Breast epithelium (tissue), 4 donors: ENCODE data around the gene SIVA1. TPM values are rescaled to one million over a fixed set of nuclear protein-coding genes. Genes with fewer than 3 reads are reported as not detected.

Experiments
- DNase-seq, 2 donors: peaks; one replicate each; pipeline ENCODE4 v3.0.0-alpha.2; 2019; ENCODE audit warnings: low spot score in 2 of 2
- H3K27ac ChIP-seq, 2 donors: fragments of 200-600 bp; sonication (generic) in 1 of 2; one replicate each; pipeline ENCODE4 v1.5.1; 2016 to 2019; ENCODE audit warnings: mild to moderate bottlenecking in 1 of 2
- H3K27me3 ChIP-seq, 2 donors: fragments of 200-600 bp; sonication (generic) in 1 of 2; one replicate each; pipeline versions ENCODE4 v1.5.1 to v1.6.0; 2017 to 2019; ENCODE audit warnings: control low read depth in 1 of 2, mild to moderate bottlenecking in 1 of 2
- H3K36me3 ChIP-seq: fragments of 200-600 bp; one replicate; pipeline ENCODE4 v1.5.1; 2019
- H3K4me1 ChIP-seq, 2 donors: fragments of 200-600 bp; sonication (generic); one replicate each; pipeline ENCODE4 v1.5.1; 2016 to 2019; ENCODE audit warnings: control low read depth in 1 of 2
- H3K4me3 ChIP-seq, 3 donors: fragments of 200-600 bp; sonication (generic); 1 replicate in 2 of 3; 2 replicates in 1 of 3; pipeline ENCODE4 v1.5.1; 2016 to 2019; ENCODE audit warnings: mild to moderate bottlenecking in 3 of 3, moderate library complexity in 2 of 3
- H3K9me3 ChIP-seq, 2 donors: fragments of 200-600 bp; sonication (generic) in 1 of 2; one replicate each; pipeline ENCODE4 v1.5.1; 2016 to 2019; ENCODE audit warnings: control low read depth in 1 of 2
- POLR2A ChIP-seq: fragments of 450-650 bp; IDR thresholded peaks from one replicate; pipeline ENCODE4 v1.6.1; 2016; ENCODE audit warnings: antibody characterized with exemption, mild to moderate bottlenecking, moderate library complexity
- POLR2AphosphoS5 ChIP-seq, 3 donors: sonication (generic); formaldehyde crosslinking; IDR thresholded peaks; one replicate each; pipeline ENCODE4 v1.6.1; 2017; ENCODE audit warnings: antibody characterized with exemption in 3 of 3
- intact Hi-C: fragments of 100-400 bp; cut with DNase I; formaldehyde crosslinking; loops from one replicate; pipeline ENCODE4 v1.15.1; 2023; ENCODE audit warnings: low total_unique reads
- total RNA-seq, 3 donors: library from RNA; depleted of rRNA; stranded (reverse); fragments of >200 nt; gene quantifications; one replicate each; pipeline ENCODE4 v1.1.0, GENCODE V29; 2016
- TF ChIP-seq, protein P1 (sequence below), 3 donors: fragments of 450-650 bp; IDR thresholded peaks; one replicate each; pipeline ENCODE4 v1.5.1; 2016 to 2017; ENCODE audit warnings: antibody characterized with exemption in 3 of 3, mild to moderate bottlenecking in 3 of 3, moderate library complexity in 3 of 3

Gene SIVA1
- total RNA-seq, 3 donors from 2014 or later: 181 to 225 (median 223) TPM

DNA sequence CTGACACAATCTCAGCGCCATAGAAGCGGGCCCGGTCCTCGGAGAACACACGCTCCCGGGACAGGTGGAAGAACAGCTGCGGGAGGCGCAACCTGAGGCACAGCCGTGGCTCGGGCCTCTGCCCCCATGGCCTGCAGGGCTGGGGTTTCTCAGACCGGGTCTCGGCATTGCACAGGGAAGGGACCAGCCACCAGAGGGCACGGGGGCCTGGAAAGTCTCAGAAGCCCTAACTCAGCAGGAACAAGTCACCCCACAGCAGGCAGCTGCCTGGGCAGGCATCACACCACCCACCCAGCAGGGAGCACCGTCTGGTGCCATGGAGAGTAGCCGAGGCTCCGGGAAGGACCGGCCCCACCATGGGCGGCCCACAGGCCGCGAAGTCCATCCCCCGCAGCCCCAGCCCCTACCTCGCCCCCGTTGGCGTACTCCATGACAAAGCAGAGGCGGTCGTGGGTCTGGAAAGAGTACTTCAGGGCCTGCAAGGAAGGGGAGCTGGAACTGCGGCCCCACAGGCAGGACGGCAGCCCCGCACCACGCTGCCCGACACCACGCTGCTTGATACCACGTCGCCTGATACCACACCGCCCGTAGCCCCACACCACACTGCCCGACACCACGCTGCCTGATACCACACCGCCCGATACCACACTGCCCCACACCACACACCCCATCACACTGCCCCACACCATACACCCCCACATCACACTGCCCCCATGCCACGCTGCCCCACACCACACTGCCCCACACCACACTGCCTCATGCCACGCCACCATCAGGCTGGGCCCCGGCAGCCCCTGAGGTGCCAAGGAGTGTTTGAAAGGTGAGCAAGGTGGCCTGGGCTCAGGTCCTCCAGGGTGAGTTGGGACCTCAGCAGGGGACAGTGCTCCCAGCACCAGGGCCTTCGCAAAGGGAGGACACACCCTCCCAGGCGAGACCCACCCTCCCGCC lies 20.8 kb downstream of the SIVA1 start:
- Histone ChIP-seq H3K36me3 (no peaks in the 10 kb centered on the region), H3K27ac (peak overlapping the region in 1 of 2 donors; percentile 25), H3K4me3 (no peak overlapping the region), H3K4me1 (peaks cover 0 to 2% of the 10 kb centered on the region in 2 donors), H3K27me3 (no peaks in the 10 kb centered on the region), H3K9me3 (no peaks in the 10 kb centered on the region)
- no peak for DNase-seq
- intact Hi-C loops: no loop called here
- TF ChIP-seq, protein P1, sequence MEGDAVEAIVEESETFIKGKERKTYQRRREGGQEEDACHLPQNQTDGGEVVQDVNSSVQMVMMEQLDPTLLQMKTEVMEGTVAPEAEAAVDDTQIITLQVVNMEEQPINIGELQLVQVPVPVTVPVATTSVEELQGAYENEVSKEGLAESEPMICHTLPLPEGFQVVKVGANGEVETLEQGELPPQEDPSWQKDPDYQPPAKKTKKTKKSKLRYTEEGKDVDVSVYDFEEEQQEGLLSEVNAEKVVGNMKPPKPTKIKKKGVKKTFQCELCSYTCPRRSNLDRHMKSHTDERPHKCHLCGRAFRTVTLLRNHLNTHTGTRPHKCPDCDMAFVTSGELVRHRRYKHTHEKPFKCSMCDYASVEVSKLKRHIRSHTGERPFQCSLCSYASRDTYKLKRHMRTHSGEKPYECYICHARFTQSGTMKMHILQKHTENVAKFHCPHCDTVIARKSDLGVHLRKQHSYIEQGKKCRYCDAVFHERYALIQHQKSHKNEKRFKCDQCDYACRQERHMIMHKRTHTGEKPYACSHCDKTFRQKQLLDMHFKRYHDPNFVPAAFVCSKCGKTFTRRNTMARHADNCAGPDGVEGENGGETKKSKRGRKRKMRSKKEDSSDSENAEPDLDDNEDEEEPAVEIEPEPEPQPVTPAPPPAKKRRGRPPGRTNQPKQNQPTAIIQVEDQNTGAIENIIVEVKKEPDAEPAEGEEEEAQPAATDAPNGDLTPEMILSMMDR (IDR thresholded peaks at IDR 0.05): no peak

DNA sequence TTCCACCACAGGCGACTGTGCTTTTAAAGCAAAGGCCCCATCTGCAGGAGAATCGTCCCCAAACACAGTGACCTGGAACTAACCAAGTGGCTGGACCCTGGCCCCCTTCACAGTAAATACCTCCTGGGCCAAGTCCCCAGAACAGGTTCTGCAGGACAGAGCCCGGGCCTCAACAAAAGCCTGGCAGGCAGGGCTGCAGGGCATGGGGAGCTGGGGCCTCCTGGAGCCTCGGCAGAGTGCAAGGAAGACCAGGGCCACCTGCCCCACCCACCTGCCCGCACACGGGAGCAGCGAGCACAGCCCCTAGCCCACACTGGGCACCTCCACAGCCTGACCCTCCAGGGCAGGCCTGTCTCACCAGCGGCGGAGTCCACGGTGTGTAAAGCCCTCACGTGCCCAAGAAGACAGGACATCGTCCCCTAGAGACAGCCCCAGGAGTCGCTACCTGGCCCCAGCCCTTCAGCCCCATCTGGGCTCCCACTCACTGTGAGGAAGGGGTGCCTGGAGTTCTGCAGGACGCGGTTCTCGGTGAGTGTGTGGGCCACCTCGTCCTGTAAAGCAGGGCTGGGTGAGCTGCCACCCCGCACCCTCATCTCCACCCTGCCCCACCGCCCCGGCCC lies 21.6 kb downstream of the SIVA1 start:
- Histone ChIP-seq H3K9me3 (no peaks in the 10 kb centered on the region), H3K27ac (peak overlapping the region in 1 of 2 donors; percentile 50), H3K36me3 (no peaks in the 10 kb centered on the region), H3K4me1 (no peaks in the 10 kb centered on the region), H3K27me3 (no peaks in the 10 kb centered on the region), H3K4me3 (no peak overlapping the region)
- DNase-seq: no peak
- no peak for TF ChIP-seq POLR2AphosphoS5 (IDR thresholded peaks at IDR 0.05)
- TF ChIP-seq, protein P1 (IDR thresholded peaks at IDR 0.05): no peak
- TF ChIP-seq POLR2A: no peak
- intact Hi-C loops: no loop called here

DNA sequence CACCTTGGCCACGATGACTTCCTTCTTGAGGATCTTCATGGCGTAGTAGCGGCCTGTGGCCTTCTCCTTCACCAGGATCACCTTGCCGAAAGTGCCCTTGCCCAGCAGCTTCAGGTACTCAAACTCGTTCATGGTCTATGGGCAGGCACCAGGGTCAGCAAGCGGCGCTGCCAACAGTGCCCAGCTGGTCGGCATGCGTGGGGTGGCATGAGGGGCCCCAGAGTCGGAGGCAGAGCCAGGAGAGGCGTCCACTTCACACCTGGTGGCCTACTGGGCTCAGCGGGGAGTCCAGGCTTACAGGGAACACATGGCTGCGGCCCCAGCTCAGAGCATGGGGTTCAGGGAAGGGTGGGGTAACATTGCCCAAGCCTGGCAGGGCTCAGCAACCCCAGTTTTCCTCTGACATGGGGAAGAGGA lies 22.1 kb downstream of the SIVA1 start:
- no peak overlapping the region for H3K4me3 ChIP-seq
- no peaks in the 10 kb centered on the region for H3K36me3 ChIP-seq
- no peaks in the 10 kb centered on the region for H3K4me1 ChIP-seq
- no peaks in the 10 kb centered on the region for H3K27me3 ChIP-seq
- DNase-seq: no peak
- H3K27ac ChIP-seq: peak overlapping the region in 1 of 2 donors; percentile 50
- no peaks in the 10 kb centered on the region for H3K9me3 ChIP-seq
- TF ChIP-seq POLR2AphosphoS5 (IDR thresholded peaks at IDR 0.05) (no peak), POLR2A (no peak)
- TF ChIP-seq, protein P1 (IDR thresholded peaks at IDR 0.05): no peak
- intact Hi-C loops: no loop called here

DNA sequence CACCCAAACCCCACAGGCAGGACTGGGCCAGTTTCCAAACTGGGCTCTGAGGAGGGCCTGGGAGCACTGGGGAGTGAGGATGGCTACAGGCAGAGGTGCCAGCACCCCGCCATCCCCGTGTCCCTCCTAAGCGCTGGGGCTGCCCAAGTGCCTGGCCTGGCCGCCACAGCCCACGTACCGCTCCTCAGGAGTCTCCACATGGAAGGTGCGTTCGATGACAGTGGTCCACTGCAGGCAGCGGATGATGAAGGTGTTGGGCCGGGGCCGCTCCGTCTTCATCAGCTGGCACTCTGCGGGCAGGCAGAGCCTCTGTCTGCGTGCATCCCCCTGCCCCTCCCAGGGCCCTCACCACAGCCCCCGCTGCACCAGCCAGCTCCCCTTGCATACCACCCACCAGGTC lies 23.5 kb downstream of the SIVA1 start:
- no peak for TF ChIP-seq POLR2AphosphoS5 (IDR thresholded peaks at IDR 0.05)
- no peak for TF ChIP-seq POLR2A
- TF ChIP-seq, protein P1 (IDR thresholded peaks at IDR 0.05): no peak
- Histone ChIP-seq H3K4me1 (no peaks in the 10 kb centered on the region), H3K36me3 (no peaks in the 10 kb centered on the region), H3K4me3 (no peak overlapping the region), H3K27me3 (no peaks in the 10 kb centered on the region), H3K27ac (no peak overlapping the region), H3K9me3 (no peaks in the 10 kb centered on the region)
- intact Hi-C loops: no loop called here
- DNase-seq: no peak
